ENCODE measurements around the gene C6orf89.

- TF ChIP-seq, protein P1, sequence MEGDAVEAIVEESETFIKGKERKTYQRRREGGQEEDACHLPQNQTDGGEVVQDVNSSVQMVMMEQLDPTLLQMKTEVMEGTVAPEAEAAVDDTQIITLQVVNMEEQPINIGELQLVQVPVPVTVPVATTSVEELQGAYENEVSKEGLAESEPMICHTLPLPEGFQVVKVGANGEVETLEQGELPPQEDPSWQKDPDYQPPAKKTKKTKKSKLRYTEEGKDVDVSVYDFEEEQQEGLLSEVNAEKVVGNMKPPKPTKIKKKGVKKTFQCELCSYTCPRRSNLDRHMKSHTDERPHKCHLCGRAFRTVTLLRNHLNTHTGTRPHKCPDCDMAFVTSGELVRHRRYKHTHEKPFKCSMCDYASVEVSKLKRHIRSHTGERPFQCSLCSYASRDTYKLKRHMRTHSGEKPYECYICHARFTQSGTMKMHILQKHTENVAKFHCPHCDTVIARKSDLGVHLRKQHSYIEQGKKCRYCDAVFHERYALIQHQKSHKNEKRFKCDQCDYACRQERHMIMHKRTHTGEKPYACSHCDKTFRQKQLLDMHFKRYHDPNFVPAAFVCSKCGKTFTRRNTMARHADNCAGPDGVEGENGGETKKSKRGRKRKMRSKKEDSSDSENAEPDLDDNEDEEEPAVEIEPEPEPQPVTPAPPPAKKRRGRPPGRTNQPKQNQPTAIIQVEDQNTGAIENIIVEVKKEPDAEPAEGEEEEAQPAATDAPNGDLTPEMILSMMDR (IDR thresholded peaks at IDR 0.05): no peak
- no peak for TF ChIP-seq EP300 (IDR thresholded peaks at IDR 0.05)
- no peak for TF ChIP-seq POLR2AphosphoS5 (IDR thresholded peaks at IDR 0.05)
- TF ChIP-seq POLR2A (IDR thresholded peaks at IDR 0.05): no peak
Observed at GRCh38 chr6:36897609-36898008, 11.9 kb downstream of the C6orf89 start.

All from suprapubic skin (tissue), 4 donors.